GM21526 (cell line): ENCODE measurements around the gene GRAMD1B.
A peak's percentile ranks its signal among the peaks of the same experiment; 100 is the strongest.

Experiments used
- ATAC-seq: cut with Tn5 transposase; IDR thresholded peaks from one replicate; pipeline ENCODE4 v1.9.1; 2021; ENCODE audit warnings: moderate library complexity; ENCODE audit not compliant: unreplicated experiment, low FRiP score

Gene GRAMD1B

DNA sequence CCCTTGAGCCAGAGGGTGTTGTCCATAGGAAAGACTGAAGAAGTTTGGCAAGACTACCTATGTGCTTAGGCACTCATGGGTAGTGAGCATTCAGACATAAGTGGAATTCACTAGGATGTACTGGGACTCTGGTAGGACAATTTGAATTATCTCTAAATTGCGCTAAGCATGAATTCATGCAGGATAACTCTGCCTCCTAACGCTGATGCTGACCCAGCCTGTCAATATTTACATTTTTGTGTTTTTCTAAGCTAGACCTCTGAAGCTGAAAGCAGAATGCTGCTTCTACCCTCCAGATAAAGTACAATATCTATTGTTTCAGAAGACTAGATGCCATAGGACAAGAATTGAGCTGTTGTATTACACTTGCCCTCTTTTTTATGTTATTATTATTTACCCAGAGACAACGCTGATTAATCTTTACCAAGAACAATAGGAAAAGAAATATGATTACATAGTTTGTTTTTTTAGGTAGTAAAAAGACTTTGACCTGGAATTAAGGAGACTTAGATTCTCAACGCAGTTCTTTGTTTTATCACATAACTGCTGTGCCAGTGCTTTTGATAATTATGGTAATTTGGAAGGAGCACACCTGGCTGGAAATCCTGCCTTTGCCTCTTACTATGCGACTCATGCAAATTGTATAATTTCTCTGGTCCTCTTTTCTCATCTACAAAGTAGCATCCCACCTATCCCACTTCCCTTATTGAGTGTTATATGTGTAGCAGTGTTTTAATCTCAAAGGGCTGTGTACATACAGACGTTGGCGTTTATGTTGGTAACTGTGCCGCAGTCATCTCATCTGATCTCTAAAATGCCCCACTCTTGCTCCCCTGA lies 21.2 kb upstream of the GRAMD1B start:
- ATAC-seq, result no peak

DNA sequence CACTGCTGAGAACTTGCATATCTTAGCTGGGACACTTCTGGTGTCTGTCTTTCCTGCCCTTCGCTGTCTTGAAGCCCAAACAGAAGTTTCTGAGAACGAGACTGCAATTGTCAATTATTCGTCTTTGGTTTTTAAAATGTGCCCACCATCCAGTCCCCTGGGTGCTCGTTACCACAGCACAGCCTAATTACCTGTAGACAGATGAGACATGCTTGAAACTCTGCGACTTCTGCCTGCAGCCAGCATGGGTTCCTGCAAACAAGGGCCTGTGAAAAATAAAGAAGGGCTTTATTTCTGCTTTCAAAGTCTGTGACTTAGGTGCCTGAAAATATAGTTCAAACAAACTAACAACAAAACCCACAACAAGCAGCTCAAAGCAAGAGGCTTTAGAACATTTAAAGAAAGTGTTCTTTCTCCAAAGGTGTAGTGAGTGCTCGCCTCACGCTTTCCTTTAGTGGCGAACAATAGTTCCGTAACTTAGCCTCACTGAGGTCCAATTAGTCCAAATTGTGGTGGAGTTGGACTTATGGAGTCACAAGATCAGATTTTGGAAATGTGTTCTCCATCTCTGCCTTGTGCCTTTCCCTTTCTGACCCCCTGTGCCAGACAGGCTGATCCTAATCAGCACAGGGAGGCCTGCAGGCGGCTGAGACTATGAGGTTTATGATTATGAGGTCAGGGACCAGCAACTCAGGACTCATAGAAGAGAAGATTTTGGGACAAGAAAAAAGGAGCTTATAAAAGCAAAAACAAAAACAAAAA lies 20.4 kb upstream of the GRAMD1B start:
- ATAC-seq, result no peak

DNA sequence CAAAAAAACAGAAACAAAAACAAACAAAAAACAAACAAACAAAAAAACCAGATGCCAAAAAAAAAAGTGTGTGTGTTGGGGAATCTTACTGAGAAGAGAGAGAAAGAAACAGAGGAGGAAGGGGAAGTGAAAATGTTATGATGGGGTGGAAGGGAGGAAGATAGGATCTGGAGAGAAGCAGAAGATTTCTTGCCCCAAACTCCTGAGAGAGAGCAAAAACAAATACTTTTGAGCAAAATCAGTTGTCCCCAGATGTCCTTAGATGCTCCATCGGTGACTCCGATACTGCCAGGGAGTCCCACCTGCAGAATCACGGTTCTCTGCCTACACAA lies 19.9 kb upstream of the GRAMD1B start:
- ATAC-seq, result no peak

GRCh38 chr11:123413636-123414035 lies 16.4 kb upstream of the GRAMD1B start:
- ATAC-seq, result no peak

- ATAC-seq, result no peak
Measured at GRCh38 chr11:123416566-123416965, 13.5 kb upstream of the GRAMD1B start.

GRCh38 chr11:123418351-123419114 lies 11.5 kb upstream of the GRAMD1B start:
- no peak for ATAC-seq

- ATAC-seq, result no peak
Measured at GRCh38 chr11:123419731-123420452, 10.2 kb upstream of the GRAMD1B start.

GRCh38 chr11:123421589-123421988 lies 8.5 kb upstream of the GRAMD1B start:
- ATAC-seq, result no peak

GRCh38 chr11:123425367-123425766 lies 4.7 kb upstream of the GRAMD1B start:
- no peak for ATAC-seq

DNA sequence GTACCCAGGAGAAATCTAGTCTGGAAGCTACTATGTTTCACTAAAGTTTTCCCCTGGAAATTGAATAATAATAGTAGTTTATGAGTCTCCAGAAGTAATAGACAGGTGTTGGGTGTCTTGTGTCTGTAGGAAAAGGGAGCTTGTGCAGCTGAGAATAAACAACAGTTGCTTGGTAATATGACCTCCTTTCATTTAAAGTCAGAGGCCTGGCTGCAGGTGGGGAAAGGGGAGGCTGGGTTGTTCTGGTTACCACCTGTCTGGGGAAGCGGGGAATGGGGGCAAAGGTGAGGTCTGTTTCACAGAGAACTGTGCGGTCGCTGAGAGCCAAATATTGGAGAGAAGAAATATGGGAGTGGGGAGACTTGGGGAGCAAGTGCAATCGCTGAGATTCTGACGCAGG lies 3.3 kb upstream of the GRAMD1B start:
- ATAC-seq, result no peak

DNA sequence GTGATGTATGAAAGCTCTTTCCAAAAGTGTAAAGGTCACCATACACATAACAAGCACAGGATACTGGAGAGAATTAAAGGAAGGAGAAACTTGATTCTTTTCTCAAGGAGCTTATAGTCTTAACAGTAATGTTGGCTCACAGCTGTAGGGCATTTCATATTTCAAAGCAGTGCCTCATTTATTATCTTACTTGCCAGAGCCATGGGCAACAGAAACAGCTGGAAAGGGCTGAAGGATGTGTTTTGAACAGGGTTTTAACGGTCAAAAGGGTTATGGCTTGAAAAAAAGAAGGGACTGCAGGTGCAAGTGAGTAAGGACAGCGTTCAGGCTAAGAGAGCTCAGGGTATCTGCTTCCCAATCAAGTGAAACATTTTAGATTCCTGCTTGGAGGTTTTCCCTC lies 2.7 kb upstream of the GRAMD1B start:
- no peak for ATAC-seq

GRCh38 chr11:123428116-123428715 lies 1.9 kb upstream of the GRAMD1B start:
- ATAC-seq, result no peak

DNA sequence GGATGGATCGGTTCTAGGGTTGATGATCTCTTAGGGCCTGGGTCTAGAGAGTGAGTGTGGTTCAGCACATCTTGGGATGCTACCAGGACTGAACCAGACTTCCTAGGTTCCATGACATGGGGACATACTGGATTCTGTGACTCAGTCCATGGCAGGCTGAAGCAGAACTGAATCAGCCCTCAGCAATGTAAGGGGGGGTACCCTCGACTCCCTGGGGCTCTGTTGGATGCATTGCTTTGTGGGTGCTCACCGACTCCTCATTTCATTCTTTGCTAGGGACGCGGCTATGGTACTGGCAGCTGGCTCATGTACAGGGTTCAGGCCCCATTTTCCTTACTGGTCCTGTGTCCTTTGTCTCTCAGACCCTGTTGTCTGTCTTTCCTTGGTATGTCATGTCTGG lies 733 bp upstream of the GRAMD1B start:
- ATAC-seq, result no peak

GRCh38 chr11:123430721-123431497 lies 840 bp downstream of the GRAMD1B start:
- ATAC-seq, result peak; percentile 40

DNA sequence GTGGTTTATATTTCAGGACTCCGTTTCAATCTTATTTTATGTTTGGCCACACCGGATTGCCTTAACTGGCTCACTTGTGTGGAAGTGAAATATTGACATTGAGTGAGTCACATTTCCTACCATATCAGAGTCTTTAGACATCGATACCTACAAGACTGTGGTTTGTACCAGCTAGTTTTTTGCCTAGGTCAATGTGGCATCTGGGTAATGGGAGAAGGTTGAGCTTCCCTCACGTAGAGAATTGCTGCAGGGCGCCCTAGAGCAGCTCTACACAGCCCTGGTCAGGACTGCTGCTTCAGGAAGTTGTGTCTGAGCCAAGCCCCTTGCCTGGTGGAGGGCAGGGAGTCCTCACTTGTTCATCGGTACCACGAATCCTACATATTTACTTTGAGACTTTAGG lies 1.6 kb downstream of the GRAMD1B start:
- no peak for ATAC-seq

- no peak for ATAC-seq
Measured at GRCh38 chr11:123434262-123434661, 4.2 kb downstream of the GRAMD1B start.

GRCh38 chr11:123434911-123435310 lies 4.8 kb downstream of the GRAMD1B start:
- no peak for ATAC-seq

DNA sequence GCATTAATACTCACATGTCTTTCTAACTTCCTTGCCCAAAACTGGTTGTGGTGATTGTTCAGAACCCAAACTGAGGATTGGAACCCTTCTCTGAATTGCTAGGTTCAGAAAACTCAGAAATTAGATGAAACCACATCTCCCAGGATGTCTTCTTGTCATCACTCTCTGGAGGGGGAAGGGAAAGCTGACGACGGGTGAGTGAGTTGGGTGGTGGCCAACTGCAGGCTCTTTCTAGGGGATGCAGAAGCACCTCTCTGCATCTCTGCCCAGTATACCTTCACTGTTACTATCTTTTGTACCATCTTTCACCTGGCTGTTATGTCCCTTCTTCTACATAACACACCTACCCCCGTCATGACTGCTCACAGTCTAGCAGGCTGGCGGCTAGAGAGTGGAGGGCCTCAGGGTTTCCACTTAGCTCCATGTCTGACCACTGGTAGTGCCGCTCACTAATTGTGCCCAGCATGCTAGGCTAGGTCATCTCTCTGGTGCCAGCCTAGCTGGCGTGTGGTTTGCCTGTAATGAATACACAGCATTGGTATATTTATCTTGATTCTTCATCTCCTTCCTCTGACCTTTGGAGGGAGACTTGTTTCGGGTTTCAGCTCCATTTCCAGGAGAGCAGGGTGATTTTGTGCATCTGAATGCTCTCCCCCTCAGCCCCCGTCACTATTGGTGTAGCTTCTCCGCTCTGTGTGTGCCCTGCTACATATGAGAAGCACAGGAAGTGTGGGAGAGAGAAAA lies 7.3 kb downstream of the GRAMD1B start:
- no peak for ATAC-seq

- ATAC-seq, result no peak
Measured at GRCh38 chr11:123438131-123438627, 8.1 kb downstream of the GRAMD1B start.
